GM04503 (cell line): ENCODE results near the gene MUSTN1.
A peak's percentile ranks its signal among the peaks of the same experiment; 100 is the strongest.

Experiments
- DNase-seq: peaks from one replicate; pipeline ENCODE4 v3.0.0-alpha.2; 2012; ENCODE audit warnings: low read depth

The MUSTN1 gene

GRCh38 chr3:52852419-52852818 lies 17.6 kb upstream of the MUSTN1 start:
- no peak for DNase-seq

- DNase-seq: no peak
Measured at GRCh38 chr3:52851348-52851747, 16.5 kb upstream of the MUSTN1 start.

- DNase-seq: no peak
Measured at GRCh38 chr3:52849656-52850055, 14.8 kb upstream of the MUSTN1 start.

DNA sequence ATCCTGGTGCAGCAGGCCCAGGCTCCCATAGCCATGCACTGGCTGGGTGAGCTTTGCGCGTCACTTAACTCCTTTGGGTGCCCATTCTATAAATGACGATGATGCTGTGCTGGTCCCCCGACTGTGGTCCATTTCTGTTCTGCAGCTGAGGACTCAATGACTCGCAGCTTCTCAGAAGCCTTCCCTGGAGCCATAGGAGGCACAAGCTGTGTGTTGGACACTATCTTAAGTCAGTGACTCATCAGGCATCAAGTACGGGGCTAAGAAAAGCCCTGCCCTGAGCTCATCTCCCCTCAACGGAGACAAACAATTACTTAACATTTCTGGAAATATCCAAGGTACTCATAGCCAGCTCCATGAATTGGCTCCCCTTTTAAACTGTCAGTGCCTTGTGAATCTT lies 13.8 kb upstream of the MUSTN1 start:
- DNase-seq: peak; percentile 59

DNA sequence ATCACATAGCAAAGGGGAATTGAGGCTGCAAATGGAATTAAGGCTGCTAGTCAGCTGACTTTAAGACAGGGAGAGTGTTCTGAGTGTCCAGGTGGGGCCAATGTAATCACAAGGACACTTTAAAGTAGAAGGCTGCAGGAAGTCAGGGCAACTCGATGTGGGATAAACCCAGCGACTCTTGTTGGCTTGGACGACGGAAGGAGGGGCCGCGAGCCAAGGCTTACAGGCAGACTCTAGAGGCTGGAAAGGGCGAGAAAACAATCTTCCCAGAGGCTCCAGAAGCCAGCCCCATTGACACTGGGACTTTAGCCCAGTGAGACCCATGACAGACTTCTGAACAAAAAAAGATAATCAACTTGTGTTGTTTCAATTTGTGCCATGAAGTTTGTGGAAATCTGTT lies 12.9 kb upstream of the MUSTN1 start:
- DNase-seq: no peak

DNA sequence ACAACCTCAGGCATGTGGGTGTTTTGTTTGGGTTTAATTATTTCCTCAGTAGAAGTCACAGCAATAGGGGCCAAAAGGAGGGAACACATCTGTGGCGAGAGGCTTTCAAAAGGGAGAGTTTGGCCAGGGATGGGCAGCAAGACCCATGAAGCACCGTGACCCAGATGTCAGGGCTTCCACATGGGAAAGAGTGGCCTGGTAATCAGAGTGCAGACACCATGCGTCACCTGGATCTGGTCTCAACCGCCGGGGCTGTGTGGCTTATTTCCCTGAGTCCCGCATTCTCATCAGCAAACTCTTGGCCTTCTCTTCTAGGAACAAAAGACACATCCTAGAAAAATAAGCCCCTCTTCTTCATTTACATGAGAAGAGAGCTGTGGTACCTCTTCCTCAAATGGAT lies 12.4 kb upstream of the MUSTN1 start:
- DNase-seq: no peak

DNA sequence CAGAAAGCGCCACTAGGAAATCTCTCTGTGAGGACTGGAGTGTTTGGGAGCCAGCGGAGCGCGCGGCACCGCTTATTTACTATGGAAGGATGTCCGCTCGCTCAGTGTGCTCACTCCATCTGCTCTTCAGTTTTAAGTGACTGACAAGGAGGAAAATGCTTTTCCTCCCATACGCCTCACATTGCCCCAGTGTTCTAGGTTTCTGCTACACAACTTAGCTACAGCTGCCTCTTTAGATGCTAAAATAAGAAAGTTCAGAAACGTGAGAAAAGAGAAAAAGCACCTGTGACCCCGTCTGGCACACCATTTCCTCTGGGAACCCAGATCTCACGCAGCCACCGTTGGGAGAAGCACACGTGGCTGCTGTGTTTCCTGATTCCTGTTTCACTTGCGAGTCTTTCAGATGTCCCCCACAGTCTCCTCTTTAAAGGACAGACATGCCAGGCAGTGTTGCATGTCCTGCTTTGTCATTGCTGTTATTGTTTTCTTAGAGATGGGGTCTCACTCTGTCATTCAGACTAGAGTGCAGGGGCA lies 11.7 kb upstream of the MUSTN1 start:
- DNase-seq: no peak

DNA sequence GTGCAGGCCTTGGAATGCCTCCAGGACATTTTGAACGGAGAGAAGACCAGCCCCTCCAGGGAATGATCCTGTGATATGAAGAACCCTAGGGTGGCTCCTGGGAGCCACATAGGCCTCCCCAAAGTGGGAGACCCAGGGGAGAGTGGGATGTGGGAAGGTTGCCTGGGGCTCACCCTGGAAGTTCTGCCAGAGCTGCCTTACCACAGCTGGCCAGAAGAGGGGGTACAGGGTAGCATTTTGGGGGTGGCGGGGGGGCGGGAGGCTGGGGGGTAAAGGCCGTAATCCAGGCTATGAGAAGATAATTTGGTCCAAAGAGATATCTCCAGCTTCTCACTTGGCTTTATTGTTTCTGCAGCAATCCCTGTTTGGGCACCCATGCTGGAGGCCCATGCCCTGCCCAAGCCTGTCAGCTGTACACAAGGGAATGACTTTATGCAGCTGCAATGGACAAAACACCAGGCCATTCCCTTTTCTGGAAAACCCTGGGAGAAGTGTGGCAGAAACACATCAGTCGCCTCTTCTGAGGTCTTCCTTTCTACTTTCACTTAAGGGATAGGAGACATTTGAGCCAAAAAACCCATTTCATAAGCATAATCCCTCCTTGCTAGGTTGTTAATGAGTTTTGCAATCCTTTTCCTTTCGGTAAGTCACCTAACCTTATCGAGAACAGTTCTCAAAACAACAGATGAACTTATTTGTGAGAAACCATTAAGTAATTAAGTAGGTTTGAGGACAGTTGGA lies 11.0 kb upstream of the MUSTN1 start:
- DNase-seq: no peak

DNA sequence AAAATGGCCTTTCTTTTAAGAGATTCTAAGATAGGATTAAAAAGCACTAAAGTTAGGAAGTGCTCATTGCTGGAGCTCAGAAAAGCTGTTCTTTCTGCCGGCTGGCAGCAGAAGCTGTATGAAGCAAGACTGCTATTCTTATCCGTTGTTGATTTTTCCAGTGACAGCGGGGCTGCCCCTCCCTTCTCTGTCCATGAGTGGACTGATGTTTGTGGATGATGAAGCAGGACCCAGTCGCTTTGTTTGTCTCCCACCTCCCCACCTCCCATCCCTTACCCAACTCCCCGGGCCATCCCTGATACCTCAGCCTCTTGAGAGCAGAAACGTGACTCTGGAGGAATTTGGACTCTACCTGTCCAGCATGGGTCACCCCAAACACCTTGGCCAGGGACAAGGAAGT lies 10.3 kb upstream of the MUSTN1 start:
- no peak for DNase-seq

- DNase-seq: no peak
Measured at GRCh38 chr3:52844290-52844975, 9.6 kb upstream of the MUSTN1 start.

- no peak for DNase-seq
Measured at GRCh38 chr3:52843881-52844280, 9.1 kb upstream of the MUSTN1 start.

- DNase-seq: no peak
Measured at GRCh38 chr3:52843108-52843865, 8.5 kb upstream of the MUSTN1 start.

DNA sequence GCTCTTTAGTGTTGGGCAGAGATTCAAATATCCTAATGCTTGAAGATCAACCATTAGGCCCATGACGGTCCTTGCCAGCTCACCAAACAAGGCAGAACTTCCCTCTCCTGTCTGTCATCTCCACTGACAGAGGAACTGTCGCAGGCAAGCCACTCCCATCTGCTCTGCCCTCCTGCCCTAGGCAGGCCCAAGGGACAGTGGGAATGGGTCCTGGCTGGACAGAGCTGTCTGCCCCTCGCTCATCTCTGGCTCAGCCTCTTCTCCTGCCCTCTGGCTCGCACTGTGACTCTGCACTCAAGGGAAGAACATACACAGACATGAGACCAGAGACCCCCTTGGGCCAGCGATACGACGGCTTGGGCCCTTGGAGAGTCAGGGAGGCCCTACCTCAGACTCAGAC lies 7.6 kb upstream of the MUSTN1 start:
- no peak for DNase-seq

- no peak for DNase-seq
Measured at GRCh38 chr3:52841981-52842340, 7.1 kb upstream of the MUSTN1 start.

DNA sequence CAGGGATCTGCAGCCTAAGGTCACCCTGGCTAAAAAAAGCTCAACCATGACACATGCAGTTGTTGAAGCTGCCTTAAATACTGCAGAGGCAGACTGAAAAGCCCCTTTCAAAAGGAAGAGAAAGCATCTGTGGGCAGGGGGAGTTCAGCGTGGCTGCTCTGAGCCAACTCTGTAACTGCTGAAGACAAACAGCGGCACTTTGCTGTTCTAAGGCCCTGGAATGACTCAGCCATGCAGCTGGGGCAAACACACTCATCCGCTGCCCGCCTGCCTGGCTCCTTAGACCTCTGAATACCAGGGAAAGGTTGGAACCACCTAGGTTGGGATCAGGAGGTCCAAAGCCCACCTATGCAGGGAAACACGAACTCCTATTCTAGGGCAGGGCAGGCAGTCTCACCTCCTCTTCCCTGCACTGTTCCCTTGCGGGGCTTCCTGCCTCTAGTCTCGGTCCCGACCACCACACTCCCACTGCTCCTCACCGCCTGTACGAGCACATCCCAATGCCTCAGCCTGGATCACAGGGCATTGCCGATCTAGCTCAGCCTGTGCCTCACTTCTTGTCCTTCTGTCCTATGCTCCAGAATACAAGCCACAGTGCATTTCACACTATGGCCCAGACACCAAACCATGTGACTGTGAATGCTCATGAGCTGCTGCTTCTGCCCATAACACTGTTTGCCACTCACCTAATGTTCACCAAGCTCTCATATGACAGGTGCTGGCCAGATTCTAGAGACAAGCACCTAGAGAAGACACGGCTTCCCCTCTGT lies 6.6 kb upstream of the MUSTN1 start:
- DNase-seq: no peak

DNA sequence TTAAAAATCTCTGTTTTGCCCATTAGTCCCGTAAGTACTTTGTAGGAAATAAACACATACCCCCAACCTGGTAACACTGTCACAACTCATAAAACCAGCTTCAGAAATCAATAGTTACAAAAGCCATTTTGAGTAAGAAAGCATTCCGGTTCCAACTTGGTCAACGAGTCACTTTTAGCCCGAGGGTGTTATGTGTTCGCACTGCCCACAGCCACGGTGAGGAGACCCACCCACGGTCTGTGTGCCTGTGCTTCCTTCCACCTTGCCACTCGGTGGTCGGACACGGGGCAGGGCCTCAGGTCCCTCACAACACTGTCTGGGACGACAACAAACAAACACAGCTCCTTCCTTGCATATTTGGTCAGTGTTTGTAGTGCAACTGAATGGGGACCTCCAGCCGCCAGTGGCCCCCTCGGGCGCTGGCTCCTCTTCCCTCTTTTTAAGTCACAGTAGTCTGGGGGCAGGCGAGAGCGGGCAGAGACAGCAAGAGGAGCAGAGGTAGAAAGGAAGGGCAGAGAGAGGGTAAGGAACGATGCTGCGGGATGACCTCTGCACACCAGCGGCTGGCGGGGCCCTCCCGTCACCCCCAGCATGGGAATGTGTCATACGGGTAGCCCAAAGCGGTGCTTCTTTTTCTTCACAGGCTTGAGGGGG lies 5.2 kb upstream of the MUSTN1 start:
- DNase-seq: no peak

- DNase-seq: no peak
Measured at GRCh38 chr3:52839268-52839575, 4.4 kb upstream of the MUSTN1 start.

DNA sequence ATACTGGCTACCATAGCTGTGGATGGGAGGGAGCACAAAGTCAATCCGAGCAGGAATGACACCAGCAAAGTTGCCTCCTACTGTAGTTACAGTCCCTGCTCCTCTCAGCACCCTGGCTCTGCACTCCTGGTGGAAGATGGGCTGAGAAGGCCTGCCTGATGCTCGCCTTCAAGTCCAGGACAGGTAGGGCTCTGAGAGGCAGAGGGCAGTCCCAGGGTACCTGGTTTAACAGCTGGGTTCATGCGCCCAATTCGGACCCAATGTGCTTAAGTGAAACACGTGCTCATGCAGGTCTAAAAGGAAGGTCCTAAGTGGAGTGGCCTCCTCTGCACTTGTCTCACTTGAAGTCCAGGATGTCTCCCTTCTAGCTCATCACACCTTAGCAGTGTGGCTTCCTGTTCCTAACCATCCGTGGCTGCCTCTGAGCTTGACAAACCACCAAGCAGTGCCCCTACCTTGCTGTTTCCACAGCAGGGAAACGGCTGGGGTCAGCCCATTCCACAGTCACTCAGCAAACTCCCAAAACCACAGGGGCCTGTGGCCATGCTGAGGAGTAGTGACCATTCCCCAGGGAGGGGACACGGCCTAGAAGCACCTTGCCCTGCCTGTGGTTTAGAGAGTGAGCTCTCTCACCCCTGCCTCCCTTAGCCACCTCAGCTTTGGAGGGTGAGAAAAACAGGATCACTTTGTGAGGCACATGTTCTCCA lies 3.9 kb upstream of the MUSTN1 start:
- no peak for DNase-seq

- DNase-seq: no peak
Measured at GRCh38 chr3:52836986-52837385, 2.2 kb upstream of the MUSTN1 start.

DNA sequence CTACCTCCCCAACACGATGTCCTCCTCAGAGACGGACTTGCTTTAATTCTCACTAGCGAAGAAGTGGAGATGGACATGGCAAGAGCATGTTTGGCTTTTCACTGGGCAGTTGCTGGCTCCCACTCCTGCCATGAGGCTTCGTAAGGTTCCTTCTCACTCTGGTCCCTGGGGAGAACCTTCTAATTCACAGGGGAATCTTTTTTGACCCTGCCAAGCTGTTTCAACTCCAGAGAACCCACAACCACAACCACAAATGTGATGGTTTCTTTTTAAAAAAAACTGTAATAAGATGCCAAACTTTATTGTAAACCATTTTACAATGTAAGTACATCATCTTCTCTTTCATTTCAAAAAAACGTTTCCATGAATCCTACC lies 1.6 kb upstream of the MUSTN1 start:
- DNase-seq: no peak

DNA sequence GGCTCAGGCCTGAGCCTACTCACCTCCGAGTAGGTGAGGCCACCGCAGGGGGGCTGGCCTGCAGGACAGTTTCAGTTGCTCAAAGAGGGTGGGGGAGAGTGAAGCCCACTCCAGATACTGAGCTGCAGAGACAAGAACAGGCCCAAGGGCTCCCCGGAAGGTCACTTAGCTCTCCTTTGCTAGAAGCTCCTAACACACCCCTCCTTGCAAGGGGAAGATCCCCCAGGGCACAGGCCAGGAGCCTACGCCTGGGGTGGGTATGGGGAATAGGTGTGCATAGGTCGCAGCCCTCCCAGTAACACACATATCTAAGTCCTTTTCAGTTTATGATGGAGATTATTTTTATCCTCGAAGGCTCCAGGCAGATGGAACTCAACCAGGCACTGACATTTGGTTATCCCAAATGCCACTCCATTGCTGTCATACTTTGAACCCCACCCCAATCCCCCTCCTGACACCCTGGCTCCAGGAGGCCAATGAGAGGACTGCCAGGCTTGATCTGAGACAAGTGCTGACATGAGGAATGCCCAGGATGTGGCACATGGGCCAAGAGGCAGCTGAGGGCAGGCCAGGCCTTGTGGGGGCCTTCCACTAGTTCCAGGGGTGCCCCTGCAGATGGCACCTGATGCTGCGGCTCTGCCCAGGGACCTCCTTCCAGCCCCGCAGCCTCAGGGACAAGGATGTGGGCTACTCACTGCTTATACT lies 1.1 kb upstream of the MUSTN1 start:
- DNase-seq: no peak
